Left lung (tissue), 10 donors: ENCODE data around the gene DIO1. TPM values are rescaled to one million over a fixed set of nuclear protein-coding genes. Genes with fewer than 3 reads are reported as not detected.
A peak's percentile ranks its signal among the peaks of the same experiment; 100 is the strongest.

Experiments used
- ATAC-seq: fragments of 200-7000 bp; cut with Tn5 transposase; one replicate; pipeline ENCODE4 v1.9.1; 2020; ENCODE audit warnings: moderate library complexity
- DNase-seq, 4 donors: peaks; one replicate each; pipeline ENCODE4 v3.0.0-alpha.2; 2013 to 2020
- H3K27ac ChIP-seq, 2 donors: fragments of 200-600 bp; sonication (generic) in 1 of 2; one replicate each; pipeline versions ENCODE4 v1.5.0 to v1.8.0; 2020 to 2021
- H3K27me3 ChIP-seq, 2 donors: fragments of 200-600 bp; sonication (generic) in 1 of 2; one replicate each; pipeline versions ENCODE4 v1.5.0 to v1.8.0; 2020 to 2021
- H3K36me3 ChIP-seq, 2 donors: fragments of 200-600 bp; sonication (generic) in 1 of 2; one replicate each; pipeline versions ENCODE4 v1.5.0 to v1.8.0; 2020 to 2021
- H3K4me1 ChIP-seq, 2 donors: fragments of 200-600 bp; one replicate each; pipeline ENCODE4 v1.8.0; 2021
- H3K4me3 ChIP-seq, 2 donors: fragments of 200-600 bp; sonication (generic) in 1 of 2; one replicate each; pipeline versions ENCODE4 v1.5.0 to v1.8.0; 2020 to 2021; ENCODE audit warnings: mild to moderate bottlenecking in 1 of 2
- H3K9me3 ChIP-seq, 2 donors: fragments of 200-600 bp; sonication (generic) in 1 of 2; one replicate each; pipeline versions ENCODE4 v1.5.0 to v1.8.0; 2020 to 2021
- intact Hi-C, 2 donors: fragments of 100-400 bp; cut with DNase I; formaldehyde crosslinking; loops; one replicate each; pipeline versions ENCODE4 v1.11.2 to v1.14.2; 2022
- polyA plus RNA-seq, 6 donors: library from polyadenylated mRNA; unstranded; fragments of 120-200 nt; gene quantifications; one replicate each; pipeline ENCODE4 v1.2.1, GENCODE V29; 2013; ENCODE audit not compliant: insufficient read length in 6 of 6
- total RNA-seq, 2 donors: library from RNA; stranded (reverse); fragmentation: NEBNext Ultra II Directional; extraction: Animal tissue kit (Norgen Biotek cat#: 25700); gene quantifications; one replicate each; pipeline ENCODE4 v1.2.1, GENCODE V29; 2021
- TF ChIP-seq, protein P1 (sequence below), 2 donors: fragments of 200-600 bp; sonication (generic) in 1 of 2; IDR thresholded peaks; one replicate each; pipeline versions ENCODE4 v1.5.0 to v1.8.0; 2021; ENCODE audit warnings: antibody characterized with exemption in 2 of 2
- donor health status: DM: no; HTN: yes; CAD: no.
- donor health status: DM: no; HTN: no; CAD: no.

Gene DIO1
- total and polyA plus RNA-seq, 8 donors: 0.51 to 1.2 (median 0.85) TPM; not detected in 1

GRCh38 chr1:53899708-53900107 is 5.7 kb downstream of the DIO1 start:
- Histone ChIP-seq H3K4me1 (peaks cover 0 to 15% of the 10 kb centered on the region in 2 donors), H3K4me3 (no peak overlapping the region), H3K27ac (no peak overlapping the region), H3K9me3 (no peaks in the 10 kb centered on the region), H3K36me3 (no peaks in the 10 kb centered on the region), H3K27me3 (no peaks in the 10 kb centered on the region)
- TF ChIP-seq, protein P1, sequence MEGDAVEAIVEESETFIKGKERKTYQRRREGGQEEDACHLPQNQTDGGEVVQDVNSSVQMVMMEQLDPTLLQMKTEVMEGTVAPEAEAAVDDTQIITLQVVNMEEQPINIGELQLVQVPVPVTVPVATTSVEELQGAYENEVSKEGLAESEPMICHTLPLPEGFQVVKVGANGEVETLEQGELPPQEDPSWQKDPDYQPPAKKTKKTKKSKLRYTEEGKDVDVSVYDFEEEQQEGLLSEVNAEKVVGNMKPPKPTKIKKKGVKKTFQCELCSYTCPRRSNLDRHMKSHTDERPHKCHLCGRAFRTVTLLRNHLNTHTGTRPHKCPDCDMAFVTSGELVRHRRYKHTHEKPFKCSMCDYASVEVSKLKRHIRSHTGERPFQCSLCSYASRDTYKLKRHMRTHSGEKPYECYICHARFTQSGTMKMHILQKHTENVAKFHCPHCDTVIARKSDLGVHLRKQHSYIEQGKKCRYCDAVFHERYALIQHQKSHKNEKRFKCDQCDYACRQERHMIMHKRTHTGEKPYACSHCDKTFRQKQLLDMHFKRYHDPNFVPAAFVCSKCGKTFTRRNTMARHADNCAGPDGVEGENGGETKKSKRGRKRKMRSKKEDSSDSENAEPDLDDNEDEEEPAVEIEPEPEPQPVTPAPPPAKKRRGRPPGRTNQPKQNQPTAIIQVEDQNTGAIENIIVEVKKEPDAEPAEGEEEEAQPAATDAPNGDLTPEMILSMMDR (IDR thresholded peaks at IDR 0.05): no peak
- ATAC-seq (no peak), DNase-seq (no peak)
- intact Hi-C loops: no loop called here

- Histone ChIP-seq H3K27ac (no peak overlapping the region), H3K27me3 (no peaks in the 10 kb centered on the region), H3K4me3 (no peak overlapping the region), H3K9me3 (no peaks in the 10 kb centered on the region), H3K36me3 (no peaks in the 10 kb centered on the region), H3K4me1 (peaks cover 0 to 8% of the 10 kb centered on the region in 2 donors)
- TF ChIP-seq, protein P1 (IDR thresholded peaks at IDR 0.05): no peak
- intact Hi-C loops: no loop called here
- ATAC-seq (peak; percentile 62), DNase-seq (no peak)
These were observed 8.5 kb downstream of the DIO1 start for GRCh38 chr1:53902235-53903138.

GRCh38 chr1:53905509-53905908 is 11.5 kb downstream of the DIO1 start:
- Histone ChIP-seq H3K36me3 (no peaks in the 10 kb centered on the region), H3K4me3 (no peak overlapping the region), H3K27ac (no peak overlapping the region), H3K27me3 (no peaks in the 10 kb centered on the region), H3K9me3 (no peaks in the 10 kb centered on the region), H3K4me1 (no peaks in the 10 kb centered on the region)
- intact Hi-C loops: no loop called here
- no peak for DNase-seq
- ATAC-seq: no peak
- TF ChIP-seq, protein P1 (IDR thresholded peaks at IDR 0.05): no peak

DNA sequence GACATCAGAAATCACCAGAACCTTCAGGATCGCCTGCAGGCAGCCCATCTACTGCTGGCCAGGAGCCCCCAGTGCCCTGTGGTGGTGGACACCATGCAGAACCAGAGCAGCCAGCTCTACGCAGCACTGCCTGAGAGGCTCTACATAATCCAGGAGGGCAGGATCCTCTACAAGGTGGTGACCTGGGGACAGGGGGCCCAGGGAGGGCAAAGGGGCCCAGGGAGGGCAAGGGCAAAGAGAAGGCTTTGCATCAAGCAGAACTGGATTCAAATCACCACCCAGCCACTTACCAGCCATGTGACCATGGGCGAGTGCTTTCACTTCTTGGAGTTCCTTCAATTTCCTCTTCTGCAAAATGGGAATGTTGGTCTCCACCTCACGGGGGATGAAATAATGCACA is 12.1 kb downstream of the DIO1 start:
- TF ChIP-seq, protein P1 (IDR thresholded peaks at IDR 0.05): no peak
- ATAC-seq: no peak
- no peak for DNase-seq
- H3K9me3 ChIP-seq: no peaks in the 10 kb centered on the region
- H3K36me3 ChIP-seq: no peaks in the 10 kb centered on the region
- intact Hi-C loops: no loop called here
- H3K4me3 ChIP-seq: no peak overlapping the region
- H3K27ac ChIP-seq: no peak overlapping the region
- H3K27me3 ChIP-seq: no peaks in the 10 kb centered on the region
- H3K4me1 ChIP-seq: no peaks in the 10 kb centered on the region

DNA sequence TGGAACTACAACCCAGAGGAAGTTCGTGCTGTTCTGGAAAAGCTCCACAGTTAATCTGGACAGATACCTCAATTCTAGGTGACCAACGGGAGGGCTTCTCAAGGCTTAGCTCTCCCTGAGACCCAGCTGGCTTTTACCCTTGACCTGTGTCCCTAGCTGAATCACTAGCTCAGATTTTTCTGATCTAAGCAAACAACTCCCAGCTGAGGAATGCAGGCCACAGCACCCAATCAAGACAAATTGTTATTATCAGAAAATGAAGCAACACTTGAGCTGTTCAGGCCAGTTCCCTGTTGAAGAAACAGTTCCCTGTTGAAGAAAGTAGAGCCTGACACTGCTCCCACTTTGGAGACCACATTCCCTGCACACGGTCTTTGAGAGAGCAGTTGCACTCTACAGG is 16.0 kb downstream of the DIO1 start:
- no peaks in the 10 kb centered on the region for H3K27me3 ChIP-seq
- peaks cover 0 to 10% of the 10 kb centered on the region in 2 donors for H3K36me3 ChIP-seq
- intact Hi-C loops: no loop called here
- no peak overlapping the region for H3K4me3 ChIP-seq
- H3K9me3 ChIP-seq: no peaks in the 10 kb centered on the region
- ATAC-seq (peak; percentile 63), DNase-seq (no peak)
- TF ChIP-seq, protein P1 (IDR thresholded peaks at IDR 0.05): no peak
- no peaks in the 10 kb centered on the region for H3K4me1 ChIP-seq
- H3K27ac ChIP-seq: no peak overlapping the region
